H1 (cell line): ENCODE data around the gene L3MBTL2. TPM values are rescaled to one million over a fixed set of nuclear protein-coding genes. Genes with fewer than 3 reads are reported as not detected.

Source experiments
- CTCF ChIA-PET: fragments of 300-600 bp; sonication (Branson Sonifier 250); formaldehyde crosslinking; loops from one replicate; lab custom pipeline; 2021; ENCODE audit not compliant: partially characterized antibody; lab: Charles Lee
- POLR2A ChIA-PET: fragments of 300-600 bp; sonication (Branson Sonifier 250); formaldehyde crosslinking; loops from one replicate; lab custom pipeline; 2021; ENCODE audit warnings: inconsistent platforms; ENCODE audit not compliant: partially characterized antibody; lab: Charles Lee
- DNase-seq, 2 experiments: peaks; one replicate each; pipeline versions ENCODE4 v3.0.0 to v3.0.0-alpha.2; 2010 to 2022; ENCODE audit warnings: low spot score in 2 of 2, low read depth in 1 of 2, mixed read lengths in 1 of 2
- FAIRE-seq: peaks from 2 replicates; lab custom pipeline; 2011; peaks lifted over from hg19 to GRCh38; lab: Jason Lieb, UNC
- H2AFZ ChIP-seq: 2 replicates; pipeline ENCODE4 v1.8.1; 2012; ENCODE audit warnings: low read length, inconsistent platforms
- H2AK5ac ChIP-seq: 2 replicates; pipeline ENCODE4 v1.6.1; 2013; ENCODE audit warnings: low read depth, low read length
- H2BK120ac ChIP-seq: replicated peaks from 2 replicates; pipeline ENCODE3; 2013; ENCODE audit warnings: low read depth, low read length, inconsistent platforms
- H2BK12ac ChIP-seq: 2 replicates; pipeline ENCODE4 v1.6.1; 2013; ENCODE audit warnings: low read depth, low read length
- H2BK15ac ChIP-seq: 2 replicates; pipeline ENCODE4 v1.6.1; 2013; ENCODE audit warnings: low read length
- H2BK20ac ChIP-seq: 2 replicates; pipeline ENCODE4 v1.6.1; 2013; ENCODE audit warnings: low read length
- H2BK5ac ChIP-seq: 2 replicates; pipeline ENCODE4 v1.6.1; 2013; ENCODE audit warnings: low read depth, low read length
- H3K14ac ChIP-seq: 2 replicates; pipeline ENCODE4 v1.6.1; 2013; ENCODE audit warnings: inconsistent platforms; ENCODE audit not compliant: insufficient read length
- H3K18ac ChIP-seq: 2 replicates; pipeline ENCODE4 v1.6.1; 2013; ENCODE audit warnings: low read length; ENCODE audit errors: extremely low read depth
- H3K23ac ChIP-seq: 2 replicates; pipeline ENCODE4 v1.6.1; 2013; ENCODE audit warnings: inconsistent platforms; ENCODE audit not compliant: insufficient read length
- H3K23me2 ChIP-seq: 2 replicates; pipeline ENCODE4 v1.6.1; 2013; ENCODE audit warnings: low read depth, low read length
- H3K27ac ChIP-seq: 2 replicates; pipeline ENCODE4 v1.6.1; 2011; ENCODE audit warnings: low read depth, low read length, inconsistent platforms
- H3K27me3 ChIP-seq, 4 experiments: replicated peaks in 1 of 4; 1 replicate in 1 of 4; 2 replicates in 3 of 4; pipeline versions ENCODE4 v1.6.1 to v1.8.1; 2011 to 2013; ENCODE audit warnings: low read length in 3 of 4, mild to moderate bottlenecking in 3 of 4, inconsistent platforms in 2 of 4, mixed read lengths in 2 of 4, moderate library complexity in 1 of 4; ENCODE audit not compliant: control insufficient read depth in 3 of 4, insufficient read depth in 3 of 4; ENCODE audit errors: extremely low read depth in 1 of 4
- H3K36me3 ChIP-seq, 4 experiments: 2 replicates each; pipeline versions ENCODE4 v1.6.1 to v1.8.1; 2011 to 2013; ENCODE audit warnings: mild to moderate bottlenecking in 4 of 4, low read length in 3 of 4, moderate library complexity in 2 of 4, control low read depth in 1 of 4, inconsistent platforms in 1 of 4; ENCODE audit not compliant: insufficient read depth in 4 of 4, control insufficient read depth in 2 of 4
- H3K4ac ChIP-seq: replicated peaks from 2 replicates; pipeline ENCODE3; 2013; ENCODE audit warnings: low read length, low read depth, mixed read lengths, inconsistent platforms; ENCODE audit not compliant: insufficient read length
- H3K4me1 ChIP-seq, 4 experiments: replicated peaks in 1 of 4; 1 replicate in 1 of 4; 2 replicates in 3 of 4; pipeline versions ENCODE4 v1.6.1 to v1.8.1; 2011 to 2013; ENCODE audit warnings: low read length in 3 of 4, inconsistent platforms in 2 of 4, mixed read lengths in 1 of 4; ENCODE audit not compliant: insufficient read depth in 4 of 4, control insufficient read depth in 3 of 4
- H3K4me2 ChIP-seq, 2 experiments: 2 replicates each; pipeline versions ENCODE4 v1.6.1 to v1.8.1; 2011 to 2013; ENCODE audit warnings: low read depth in 2 of 2, low read length in 2 of 2, control low read depth in 1 of 2, inconsistent platforms in 1 of 2, mild to moderate bottlenecking in 1 of 2; ENCODE audit not compliant: insufficient read depth in 1 of 2
- H3K4me3 ChIP-seq, 4 experiments: fragments of 200-600, 300-600 bp in 1 of 4; sonication (generic), shearing (Covaris generic), sonication (Bioruptor Twin) in 1 of 4; 2 replicates each; pipeline versions ENCODE4 v1.5.1 to v1.8.1; 2011 to 2016; ENCODE audit warnings: low read length in 4 of 4, low read depth in 3 of 4, control low read depth in 2 of 4, inconsistent platforms in 2 of 4, mild to moderate bottlenecking in 2 of 4, mixed read lengths in 1 of 4, moderate library complexity in 1 of 4; ENCODE audit not compliant: insufficient read depth in 2 of 4; ENCODE audit errors: extremely low read depth in 1 of 4
- H3K56ac ChIP-seq: replicated peaks from 2 replicates; pipeline ENCODE3; 2013; ENCODE audit warnings: low read depth, mild to moderate bottlenecking, mixed read lengths, low read length, inconsistent platforms; ENCODE audit not compliant: insufficient read length
- H3K79me1 ChIP-seq: 2 replicates; pipeline ENCODE4 v1.6.1; 2013; ENCODE audit warnings: low read depth, low read length, control low read depth
- H3K79me2 ChIP-seq, 2 experiments: 2 replicates each; pipeline versions ENCODE4 v1.6.1 to v1.8.1; 2012 to 2013; ENCODE audit warnings: low read length in 2 of 2, mild to moderate bottlenecking in 2 of 2, inconsistent platforms in 1 of 2; ENCODE audit not compliant: insufficient read depth in 2 of 2, control insufficient read depth in 1 of 2
- H3K9ac ChIP-seq, 4 experiments: replicated peaks in 1 of 4; 1 replicate in 1 of 4; 2 replicates in 3 of 4; pipeline versions ENCODE4 v1.6.1 to v1.8.1; 2011 to 2013; ENCODE audit warnings: low read depth in 3 of 4, low read length in 3 of 4, control low read depth in 2 of 4, mild to moderate bottlenecking in 2 of 4, moderate library complexity in 2 of 4, inconsistent platforms in 1 of 4; ENCODE audit errors: extremely low read depth in 1 of 4
- H3K9me3 ChIP-seq, 2 experiments: 2 replicates each; pipeline versions ENCODE4 v1.6.1 to v1.8.1; 2012 to 2013; ENCODE audit warnings: mild to moderate bottlenecking in 2 of 2, moderate library complexity in 2 of 2, control low read depth in 1 of 2, inconsistent platforms in 1 of 2, low read depth in 1 of 2, low read length in 1 of 2, mixed read lengths in 1 of 2; ENCODE audit not compliant: insufficient read depth in 2 of 2
- H4K20me1 ChIP-seq, 2 experiments: replicated peaks in 1 of 2; 2 replicates each; pipeline versions ENCODE3 to v1.8.1; 2011 to 2013; ENCODE audit warnings: inconsistent platforms in 2 of 2, low read length in 2 of 2, mild to moderate bottlenecking in 1 of 2; ENCODE audit not compliant: insufficient read depth in 2 of 2, control insufficient read depth in 1 of 2
- H4K5ac ChIP-seq: 2 replicates; pipeline ENCODE4 v1.6.1; 2013; ENCODE audit warnings: low read length, low read depth, mixed read lengths, inconsistent platforms; ENCODE audit not compliant: insufficient read length
- H4K8ac ChIP-seq: 2 replicates; pipeline ENCODE4 v1.8.0; 2013; ENCODE audit warnings: mild to moderate bottlenecking, moderate library complexity, low read length, inconsistent platforms; ENCODE audit not compliant: insufficient read depth; ENCODE audit errors: extremely low read depth
- H4K91ac ChIP-seq: replicated peaks from 2 replicates; pipeline ENCODE3; 2013; ENCODE audit warnings: low read length, mixed read lengths, inconsistent platforms; ENCODE audit not compliant: insufficient read length
- BRCA1 ChIP-seq: IDR thresholded peaks from 2 replicates; pipeline ENCODE4 v1.6.1; 2012; ENCODE audit warnings: low read depth, low read length, improper control_type of control experiment
- CREB1 ChIP-seq: IDR thresholded peaks from 2 replicates; pipeline ENCODE4 v1.6.1; 2012; ENCODE audit warnings: inconsistent platforms
- EP300 ChIP-seq, 2 experiments: IDR thresholded peaks; 1 replicate in 1 of 2; 2 replicates in 1 of 2; pipeline ENCODE4 v1.6.1; 2011 to 2012; ENCODE audit warnings: low read depth in 2 of 2, low read length in 2 of 2, mild to moderate bottlenecking in 2 of 2, borderline replicate concordance in 1 of 2, inconsistent platforms in 1 of 2, moderate library complexity in 1 of 2
- HDAC2 ChIP-seq, 2 experiments: fragments of 300-600 bp in 1 of 2; sonication (generic) in 1 of 2; IDR thresholded peaks; 2 replicates each; pipeline ENCODE4 v1.6.1; 2011 to 2012; ENCODE audit warnings: low read depth in 2 of 2, low read length in 2 of 2, mild to moderate bottlenecking in 2 of 2, moderate library complexity in 2 of 2, borderline replicate concordance in 1 of 2, inconsistent platforms in 1 of 2
- RAD21 ChIP-seq, 2 experiments: IDR thresholded peaks in 1 of 2; conservative IDR thresholded peaks in 1 of 2; 2 replicates each; pipeline ENCODE4 v1.6.1; 2011; ENCODE audit warnings: low read depth in 2 of 2, low read length in 2 of 2, improper control_type of control experiment in 1 of 2, inconsistent platforms in 1 of 2, mild to moderate bottlenecking in 1 of 2, moderate library complexity in 1 of 2
- TEAD4 ChIP-seq: IDR thresholded peaks from 2 replicates; pipeline ENCODE4 v1.6.1; 2012; ENCODE audit warnings: low read depth, low read length, inconsistent platforms, mixed read lengths
- WGBS, 2 experiments: shearing (Covaris generic) in 1 of 2; methylation state at CpG; one replicate each; pipeline versions ENCODE4 v1.1.6 to v1.1.7; 2013 to 2015; ENCODE audit warnings: low lambda C conversion rate in 2 of 2, mixed read lengths in 2 of 2, inconsistent platforms in 1 of 2, low coverage in 1 of 2, missing lambda C conversion rate in 1 of 2; ENCODE audit not compliant: insufficient replicate concordance in 2 of 2, insufficient coverage in 1 of 2, insufficient read length in 1 of 2; ENCODE audit errors: extremely low coverage in 1 of 2, missing lambda C conversion rate in 1 of 2; 5-methylcytosine and 5-hydroxymethylcytosine counted together
- polyA plus RNA-seq, 7 experiments: library from polyadenylated mRNA; depleted of rRNA in 3 of 7; stranded (reverse) in 5 of 7; unstranded in 2 of 7; fragments of >200 nt in 5 of 7; fragments of 200-250 nt in 2 of 7; gene quantifications; 1 replicate in 5 of 7; 2 replicates in 1 of 7; 4 replicates in 1 of 7; pipeline versions ENCODE4 v1.2.1 to v1.2.3, GENCODE V29; 2011 to 2013; ENCODE audit warnings: missing spikeins in 2 of 7, mixed read lengths in 2 of 7
- total RNA-seq: library from RNA; stranded (reverse); fragmentation: NEBNext Ultra II Directional; extraction: Animal tissue kit (Norgen Biotek cat#: 25700); gene quantifications from 2 replicates; pipeline ENCODE4 v1.2.1, GENCODE V29; 2021

Gene L3MBTL2
- total and polyA plus RNA-seq, 2 of the 8 experiments (the other 6 are each of a cell fraction or from before 2014, with no cell fraction given): 23.9 to 24.9 TPM

GRCh38 chr22:41261541-41262249, 56.6 kb downstream of the L3MBTL2 start:
- peaks cover 13 to 24% of the 10 kb centered on the region in 2 experiments for H4K20me1 ChIP-seq
- no peak overlapping the region for H2AK5ac ChIP-seq
- no peaks in the 10 kb centered on the region for H3K23me2 ChIP-seq
- CTCF ChIA-PET: interaction anchor here (0.8 to 1.7 kb wide), 2 partner anchors 15 to 17 kb away, joined by 3 to 4 read pairs; no protein-coding TSS in a partner anchor
- no peak overlapping the region for H3K4ac ChIP-seq
- no peak overlapping the region for H2BK15ac ChIP-seq
- H3K4me3 ChIP-seq: no peak overlapping the region
- 94% methylated on average over 12 of the region's 12 CpGs; no CpG with 5 or more reads in 1 of the 2 experiments for WGBS, 2 experiments
- H2BK20ac ChIP-seq: no peak overlapping the region
- H3K23ac ChIP-seq: no peak overlapping the region
- DNase-seq: no peak
- no peak overlapping the region for H4K8ac ChIP-seq
- peaks cover 13% of the 10 kb centered on the region for H3K79me1 ChIP-seq
- H3K56ac ChIP-seq: no peak overlapping the region
- peaks cover 0 to 4% (median under 1%) of the 10 kb centered on the region in 4 experiments; a peak in 2 of 7 replicates for H3K4me1 ChIP-seq
- no peak overlapping the region for H3K27ac ChIP-seq
- no peak overlapping the region for H2BK5ac ChIP-seq
- no peak overlapping the region for H2AFZ ChIP-seq
- no peak for FAIRE-seq
- H3K9me3 ChIP-seq: no peaks in the 10 kb centered on the region
- H3K36me3 ChIP-seq: peaks cover 61 to 92% (median 77%) of the 10 kb centered on the region in 4 experiments
- no peaks in the 10 kb centered on the region; a peak in 1 of 4 replicates for H3K79me2 ChIP-seq
- H2BK120ac ChIP-seq: no peak overlapping the region
- H4K91ac ChIP-seq: no peak overlapping the region
- H2BK12ac ChIP-seq: no peak overlapping the region
- no peak overlapping the region for H3K9ac ChIP-seq
- no peaks in the 10 kb centered on the region for H3K27me3 ChIP-seq
- H3K18ac ChIP-seq: no peak overlapping the region
- H4K5ac ChIP-seq: no peak overlapping the region
- no peak overlapping the region for H3K4me2 ChIP-seq
- no peak overlapping the region for H3K14ac ChIP-seq
- no peak for TF ChIP-seq CREB1
- TF ChIP-seq RAD21 (IDR thresholded peaks at IDR 0.05 in 1 of 2, conservative IDR thresholded peaks at IDR 0.05 in 1 of 2; ENCODE audit: low read depth in 2 of 2, low read length in 2 of 2): no peak
- no peak for TF ChIP-seq BRCA1
- no peak for TF ChIP-seq EP300 (IDR thresholded peaks at IDR 0.05; ENCODE audit: borderline replicate concordance in 1 of 2, low read depth in 2 of 2, low read length in 2 of 2)
- TF ChIP-seq TEAD4: no peak
- TF ChIP-seq HDAC2 (IDR thresholded peaks at IDR 0.05; ENCODE audit: borderline replicate concordance in 1 of 2, low read depth in 2 of 2, low read length in 2 of 2): no peak
- POLR2A ChIA-PET: interaction anchor here (0.6 to 2.5 kb wide), 9 partner anchors 9 to 1391 kb away, joined by 3 to 13 read pairs (median 4); no protein-coding TSS in a partner anchor
